Gastrocnemius medialis (tissue), 4 donors: ENCODE data around the gene PRICKLE4. TPM values are rescaled to one million over a fixed set of nuclear protein-coding genes. Genes with fewer than 3 reads are reported as not detected.

ENCODE experiments used
- ATAC-seq, 2 donors: fragments of 150-250 bp; one replicate each; pipeline ENCODE4 v1.9.1; 2016
- DNase-seq, 2 donors: peaks; one replicate each; pipeline ENCODE4 v3.0.0-alpha.2; 2019
- H3K27ac ChIP-seq, 4 donors: fragments of 200-600 bp; sonication (generic); 1 replicate in 1 of 4; 2 replicates in 3 of 4; pipeline ENCODE4 v1.5.1; 2016 to 2018; ENCODE audit warnings: mild to moderate bottlenecking in 2 of 4, moderate library complexity in 1 of 4
- H3K27me3 ChIP-seq, 3 donors: fragments of 200-600 bp; sonication (generic) in 2 of 3; 1 replicate in 1 of 3; 2 replicates in 2 of 3; pipeline versions ENCODE4 v1.5.1 to v1.6.0; 2016 to 2019; ENCODE audit warnings: mild to moderate bottlenecking in 1 of 3, moderate library complexity in 1 of 3
- H3K36me3 ChIP-seq, 2 donors: fragments of 200-600 bp; sonication (generic) in 1 of 2; one replicate each; pipeline ENCODE4 v1.5.1; 2017 to 2018
- H3K4me1 ChIP-seq, 2 donors: fragments of 200-600 bp; sonication (generic) in 1 of 2; one replicate each; pipeline ENCODE4 v1.5.1; 2016 to 2017; ENCODE audit warnings: mild to moderate bottlenecking in 2 of 2
- H3K4me3 ChIP-seq, 4 donors: fragments of 200-600 bp; sonication (generic) in 3 of 4; 1 replicate in 1 of 4; 2 replicates in 3 of 4; pipeline ENCODE4 v1.5.1; 2016 to 2019; ENCODE audit warnings: mild to moderate bottlenecking in 2 of 4
- H3K9me3 ChIP-seq, 3 donors: fragments of 200-600 bp; sonication (generic) in 2 of 3; 1 replicate in 1 of 3; 2 replicates in 2 of 3; pipeline ENCODE4 v1.5.1; 2016 to 2019
- POLR2A ChIP-seq, 2 donors: fragments of 450-650 bp; IDR thresholded peaks; one replicate each; pipeline ENCODE4 v1.6.1; 2017; ENCODE audit warnings: antibody characterized with exemption in 2 of 2, mild to moderate bottlenecking in 2 of 2, moderate library complexity in 2 of 2
- in situ Hi-C, 4 donors: fragments of 200-750 bp; cut with MboI; loops; one replicate each; pipeline versions ENCODE4 v1.15.0 to v1.8.0; 2017; ENCODE audit warnings: low sequenced_read_pairs in 4 of 4
- intact Hi-C: fragments of 100-400 bp; cut with DNase I; formaldehyde crosslinking; loops from one replicate; pipeline ENCODE4 v1.15.1; 2023; ENCODE audit warnings: low total_unique reads
- total RNA-seq, 4 donors: library from RNA; depleted of rRNA; stranded (reverse); fragments of >200 nt; gene quantifications; one replicate each; pipeline versions ENCODE4 v1.1.0 to v1.2.3, GENCODE V29; 2016
- TF ChIP-seq, protein P1 (sequence below), 5 experiments: fragments of 450-650 bp in 3 of 5; fragments of 200-600 bp in 2 of 5; sonication (generic) in 2 of 5; IDR thresholded peaks in 4 of 5; conservative IDR thresholded peaks in 1 of 5; 1 replicate in 4 of 5; 2 replicates in 1 of 5; pipeline ENCODE4 v1.5.1; 2016 to 2019; ENCODE audit warnings: antibody characterized with exemption in 5 of 5, mild to moderate bottlenecking in 3 of 5, moderate library complexity in 3 of 5

Gene PRICKLE4
- total RNA-seq, 4 donors from 2014 or later, result 0.59 to 6.2 (median 1.8) TPM

DNA sequence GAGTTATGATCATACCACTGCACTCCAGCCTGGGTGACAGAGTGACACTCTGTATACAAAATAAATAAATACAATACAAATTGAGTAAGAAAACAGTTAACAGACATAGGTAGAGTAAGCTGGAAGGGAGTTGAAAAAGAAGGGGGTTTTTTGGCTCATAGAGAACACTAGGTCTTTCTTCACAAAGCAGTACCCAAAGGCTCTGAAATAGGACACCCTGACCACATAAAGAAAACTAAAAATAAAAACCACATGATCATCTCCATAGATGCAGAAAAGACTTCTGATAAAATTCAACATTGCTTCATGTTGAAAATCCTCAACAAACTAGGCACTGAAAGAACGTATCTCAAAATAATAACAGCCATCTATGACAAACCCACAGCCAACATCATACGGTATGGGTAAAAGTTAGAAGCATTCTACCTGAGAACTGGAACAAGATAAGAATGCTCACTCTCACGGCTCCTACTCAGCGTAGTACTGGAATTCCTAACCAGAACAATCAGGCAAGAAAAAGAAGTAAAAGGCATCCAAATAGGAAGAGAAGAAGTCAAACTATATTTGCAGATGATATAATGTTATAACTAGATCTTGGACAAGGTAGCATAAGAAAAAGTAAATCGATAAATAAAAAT lies 55.6 kb downstream of the PRICKLE4 start:
- H3K27me3 ChIP-seq, result no peaks in the 10 kb centered on the region
- TF ChIP-seq, protein P1, sequence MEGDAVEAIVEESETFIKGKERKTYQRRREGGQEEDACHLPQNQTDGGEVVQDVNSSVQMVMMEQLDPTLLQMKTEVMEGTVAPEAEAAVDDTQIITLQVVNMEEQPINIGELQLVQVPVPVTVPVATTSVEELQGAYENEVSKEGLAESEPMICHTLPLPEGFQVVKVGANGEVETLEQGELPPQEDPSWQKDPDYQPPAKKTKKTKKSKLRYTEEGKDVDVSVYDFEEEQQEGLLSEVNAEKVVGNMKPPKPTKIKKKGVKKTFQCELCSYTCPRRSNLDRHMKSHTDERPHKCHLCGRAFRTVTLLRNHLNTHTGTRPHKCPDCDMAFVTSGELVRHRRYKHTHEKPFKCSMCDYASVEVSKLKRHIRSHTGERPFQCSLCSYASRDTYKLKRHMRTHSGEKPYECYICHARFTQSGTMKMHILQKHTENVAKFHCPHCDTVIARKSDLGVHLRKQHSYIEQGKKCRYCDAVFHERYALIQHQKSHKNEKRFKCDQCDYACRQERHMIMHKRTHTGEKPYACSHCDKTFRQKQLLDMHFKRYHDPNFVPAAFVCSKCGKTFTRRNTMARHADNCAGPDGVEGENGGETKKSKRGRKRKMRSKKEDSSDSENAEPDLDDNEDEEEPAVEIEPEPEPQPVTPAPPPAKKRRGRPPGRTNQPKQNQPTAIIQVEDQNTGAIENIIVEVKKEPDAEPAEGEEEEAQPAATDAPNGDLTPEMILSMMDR (IDR thresholded peaks at IDR 0.05 in 4 of 5, conservative IDR thresholded peaks at IDR 0.05 in 1 of 5), result no peak
- TF ChIP-seq POLR2A (IDR thresholded peaks at IDR 0.05), result no peak
- ATAC-seq, result no peak
- H3K36me3 ChIP-seq, result no peaks in the 10 kb centered on the region
- H3K27ac ChIP-seq, result no peak overlapping the region
- H3K9me3 ChIP-seq, result no peaks in the 10 kb centered on the region
- no peak overlapping the region for H3K4me3 ChIP-seq
- in situ Hi-C loops, result no loop called here
- intact Hi-C loops, result no loop called here
- DNase-seq, result no peak
- H3K4me1 ChIP-seq, result peaks cover 5 to 8% of the 10 kb centered on the region in 2 donors

DNA sequence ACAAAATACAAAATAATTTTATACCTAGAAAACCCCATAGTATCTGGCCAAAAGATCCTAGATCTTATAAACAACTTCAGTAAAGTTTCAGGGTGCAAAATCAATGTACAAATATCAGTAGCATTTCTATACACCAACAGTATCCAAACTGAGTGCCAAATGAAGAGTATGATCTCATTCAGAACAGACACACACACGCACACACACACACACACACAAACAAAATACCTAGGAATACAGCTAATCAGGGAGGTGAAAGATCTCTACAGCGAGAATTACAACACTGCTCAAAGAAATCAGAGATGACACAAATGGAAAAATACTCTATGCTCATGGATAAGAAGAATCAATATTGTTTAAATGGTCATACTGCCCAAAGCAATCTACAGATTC lies 56.1 kb downstream of the PRICKLE4 start:
- DNase-seq, result no peak
- Histone ChIP-seq H3K36me3 (no peaks in the 10 kb centered on the region), H3K4me3 (no peak overlapping the region), H3K4me1 (peaks cover 5 to 8% of the 10 kb centered on the region in 2 donors), H3K27me3 (no peaks in the 10 kb centered on the region), H3K27ac (no peak overlapping the region), H3K9me3 (no peaks in the 10 kb centered on the region)
- in situ Hi-C loops (no loop called here), intact Hi-C loops (no loop called here)
- ATAC-seq, result no peak
- TF ChIP-seq, protein P1 (IDR thresholded peaks at IDR 0.05 in 4 of 5, conservative IDR thresholded peaks at IDR 0.05 in 1 of 5), result no peak
- TF ChIP-seq POLR2A (IDR thresholded peaks at IDR 0.05), result no peak

Other genes with a start within 250 kb of the PRICKLE4 start
- gene FOXP4, start 234.4 kb upstream of the PRICKLE4 start, total RNA-seq, result 10 to 100 TPM in 1 of 4 donors, 1 to 10 TPM in 3; 3.4 to 11.4 (median 6.5) TPM
- 1 to 10 TPM in 1 of 4 donors, under 1 TPM in 1, not detected in 2; 0.26 to 1.1 TPM for gene MDFI, start 142.3 kb upstream of the PRICKLE4 start, total RNA-seq
- gene TFEB, start 45.2 kb upstream of the PRICKLE4 start, total RNA-seq, result 100 to 1,000 TPM in 2 of 4 donors, 10 to 100 TPM in 2; 82.8 to 121 (median 93.3) TPM
- not detected for gene PGC, start 33.4 kb upstream of the PRICKLE4 start, total RNA-seq
- gene FRS3, start 882 bp upstream of the PRICKLE4 start, total RNA-seq, result 1 to 10 TPM; 2.9 to 6.9 (median 5.5) TPM
- gene TOMM6, start 6.9 kb downstream of the PRICKLE4 start, total RNA-seq, result 100 to 1,000 TPM; 152 to 186 (median 166) TPM
- 1 to 10 TPM in 2 of 4 donors, under 1 TPM in 2; 0.27 to 2.8 (median 1.1) TPM for gene USP49, start 114.6 kb downstream of the PRICKLE4 start, total RNA-seq
- gene MED20, start 140.4 kb downstream of the PRICKLE4 start, total RNA-seq, result 10 to 100 TPM; 11.5 to 16.5 (median 12.1) TPM
- gene BYSL, start 140.7 kb downstream of the PRICKLE4 start, total RNA-seq, result 10 to 100 TPM in 3 of 4 donors, 1 to 10 TPM in 1; 8.0 to 16.6 (median 12.9) TPM
- 10 to 100 TPM; 28.9 to 48.7 (median 44.7) TPM for gene CCND3, start 161.0 kb downstream of the PRICKLE4 start, total RNA-seq